Kidney capillary endothelial cell (primary cell): Measurements from ENCODE around the gene NDUFB10.
A peak's percentile ranks its signal among the peaks of the same experiment; 100 is the strongest.
"Not testable (repeated sequence)": the region's sequence is repeated elsewhere in the genome, so short reads cannot be mapped to it uniquely, and the experiment has no call there.

Experiments
- DNase-seq: peaks from one replicate; pipeline ENCODE4 v3.0.0-alpha.2; 2018; ENCODE audit warnings: low spot score

The NDUFB10 gene

DNA sequence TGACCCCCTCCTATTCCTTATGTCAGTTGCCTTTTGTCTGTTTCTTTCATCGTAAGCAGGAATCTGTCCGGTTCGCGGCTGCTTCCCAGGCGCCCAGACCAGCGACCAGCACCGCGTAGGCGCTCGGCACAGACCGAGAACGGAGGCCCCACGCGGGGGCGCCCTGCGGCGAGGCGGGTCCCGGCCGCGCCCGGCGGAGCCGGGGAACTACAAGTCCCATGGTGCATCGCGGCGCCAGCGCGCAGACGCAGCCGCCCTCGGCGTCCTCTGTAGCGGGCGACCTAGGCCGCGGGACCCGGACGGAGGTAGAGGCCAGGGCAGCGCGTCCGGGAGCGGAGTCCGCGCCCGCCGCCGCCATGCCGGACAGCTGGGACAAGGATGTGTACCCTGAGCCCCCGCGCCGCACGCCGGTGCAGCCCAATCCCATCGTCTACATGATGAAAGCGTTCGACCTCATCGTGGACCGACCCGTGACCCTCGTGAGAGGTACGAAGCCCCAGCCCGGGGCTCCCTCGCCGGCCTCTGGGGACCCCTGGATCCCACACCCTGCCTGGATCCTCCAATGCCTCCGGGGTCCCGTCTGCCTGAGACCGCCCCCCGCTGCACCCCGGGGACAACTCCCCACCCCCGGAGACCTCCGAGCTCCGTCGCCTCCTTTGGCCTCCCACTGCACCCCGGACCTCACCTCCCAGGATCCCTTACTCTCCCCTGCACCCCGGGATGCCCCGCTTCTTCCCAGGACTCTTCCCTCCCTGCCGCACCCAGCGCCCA lies at the start of gene NDUFB10:
Gene NDUFB10 (plus strand): TSS at position 270 of the 771 bp plus-strand sequence. CDS start 87 bp downstream, at position 357.
- DNase-seq: peak; percentile 89

DNA sequence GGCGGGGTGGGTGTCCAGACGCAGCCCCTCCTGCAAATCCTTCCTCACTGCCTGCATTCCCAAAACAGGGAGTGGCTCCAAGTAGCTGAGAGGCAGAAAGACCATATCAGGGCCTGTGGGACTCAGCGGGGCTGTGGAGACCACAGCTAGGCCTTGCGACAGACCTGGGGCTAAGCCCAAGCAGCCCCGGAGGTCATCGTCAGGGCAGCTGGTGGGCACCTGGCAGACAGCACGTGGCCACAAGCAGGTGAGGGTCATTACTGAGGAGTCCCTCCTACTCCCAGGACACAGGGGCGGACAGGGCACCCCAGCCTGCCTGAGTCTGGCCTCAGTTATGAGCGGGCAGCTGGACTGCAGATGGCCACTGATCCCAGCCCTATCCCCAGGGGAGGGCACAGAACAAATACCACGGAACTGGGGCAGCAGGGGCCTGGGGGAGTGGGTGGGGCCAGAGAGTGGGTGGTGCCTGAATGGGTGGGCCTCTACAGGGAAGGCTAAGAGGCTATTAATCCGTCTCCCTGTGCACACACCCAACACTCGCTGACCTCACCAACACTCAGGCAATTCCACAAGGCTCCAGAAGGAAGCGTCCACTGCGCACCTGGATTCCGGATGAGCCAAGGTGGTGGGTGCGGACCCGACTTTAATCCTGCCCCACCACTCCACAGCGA lies 49.6 kb upstream of the NDUFB10 start:
- no peak for DNase-seq

GRCh38 chr16:1911467-1912214 lies 47.7 kb upstream of the NDUFB10 start:
- no peak for DNase-seq

GRCh38 chr16:1912215-1912543 lies 47.2 kb upstream of the NDUFB10 start:
- no peak for DNase-seq

DNA sequence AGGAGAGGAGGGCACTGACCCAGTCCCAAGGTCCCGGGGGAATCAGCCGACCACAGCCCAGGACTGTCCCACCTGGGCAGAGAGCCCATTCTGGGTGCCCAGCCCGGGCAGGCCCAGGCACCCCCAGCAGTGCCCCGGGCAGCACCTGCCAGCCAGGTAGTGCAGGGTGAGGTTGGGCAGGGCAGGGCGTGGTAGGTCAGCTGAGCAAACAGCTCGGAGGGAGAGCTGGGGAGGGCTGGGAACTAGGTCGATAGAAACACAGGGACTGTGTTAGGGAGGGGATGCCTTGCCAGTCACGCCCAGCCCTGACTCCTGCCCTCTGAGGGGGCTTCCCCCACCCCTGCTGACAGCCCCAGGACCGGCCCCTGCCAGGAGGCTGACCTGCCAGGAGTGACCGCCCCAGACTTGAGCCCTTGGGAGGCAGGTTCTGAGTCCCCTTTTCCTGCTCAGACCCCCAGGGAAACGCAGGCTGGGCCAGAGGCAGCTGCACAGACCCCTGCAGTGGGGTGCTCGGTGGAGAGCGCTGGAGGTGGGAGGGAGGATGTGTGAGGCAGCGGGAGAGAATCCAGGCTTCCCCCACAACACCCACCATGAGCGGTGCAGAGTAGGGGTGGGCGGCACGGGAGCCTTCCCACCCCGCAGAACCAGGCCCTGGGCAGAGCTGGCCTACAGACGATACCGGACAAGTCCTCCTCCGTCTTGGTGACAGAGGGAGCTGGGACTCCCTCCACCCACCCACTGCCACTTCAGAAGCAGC lies 45.8 kb upstream of the NDUFB10 start:
- no peak for DNase-seq

GRCh38 chr16:1914084-1914608 lies 45.2 kb upstream of the NDUFB10 start:
- no peak for DNase-seq

DNA sequence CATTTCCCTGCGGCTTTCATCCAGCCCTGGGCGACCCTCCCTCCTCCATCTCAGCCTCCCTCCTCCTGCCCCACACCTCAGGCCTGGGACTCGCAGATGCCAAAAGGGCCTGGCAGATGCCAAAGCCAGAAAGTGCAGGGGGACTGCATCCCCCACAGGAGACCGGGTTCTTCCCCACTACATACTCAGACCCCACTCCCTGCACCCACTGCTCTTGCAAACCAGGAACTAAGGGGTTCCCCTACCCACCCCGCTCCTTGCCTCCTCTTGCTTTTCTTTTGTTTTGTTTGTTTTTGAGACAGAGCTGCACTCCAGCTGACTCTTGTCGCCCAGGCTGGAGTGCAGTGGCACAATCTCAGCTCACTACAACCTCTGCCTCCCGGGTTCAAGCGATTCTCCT lies 44.4 kb upstream of the NDUFB10 start:
- DNase-seq: no peak

DNA sequence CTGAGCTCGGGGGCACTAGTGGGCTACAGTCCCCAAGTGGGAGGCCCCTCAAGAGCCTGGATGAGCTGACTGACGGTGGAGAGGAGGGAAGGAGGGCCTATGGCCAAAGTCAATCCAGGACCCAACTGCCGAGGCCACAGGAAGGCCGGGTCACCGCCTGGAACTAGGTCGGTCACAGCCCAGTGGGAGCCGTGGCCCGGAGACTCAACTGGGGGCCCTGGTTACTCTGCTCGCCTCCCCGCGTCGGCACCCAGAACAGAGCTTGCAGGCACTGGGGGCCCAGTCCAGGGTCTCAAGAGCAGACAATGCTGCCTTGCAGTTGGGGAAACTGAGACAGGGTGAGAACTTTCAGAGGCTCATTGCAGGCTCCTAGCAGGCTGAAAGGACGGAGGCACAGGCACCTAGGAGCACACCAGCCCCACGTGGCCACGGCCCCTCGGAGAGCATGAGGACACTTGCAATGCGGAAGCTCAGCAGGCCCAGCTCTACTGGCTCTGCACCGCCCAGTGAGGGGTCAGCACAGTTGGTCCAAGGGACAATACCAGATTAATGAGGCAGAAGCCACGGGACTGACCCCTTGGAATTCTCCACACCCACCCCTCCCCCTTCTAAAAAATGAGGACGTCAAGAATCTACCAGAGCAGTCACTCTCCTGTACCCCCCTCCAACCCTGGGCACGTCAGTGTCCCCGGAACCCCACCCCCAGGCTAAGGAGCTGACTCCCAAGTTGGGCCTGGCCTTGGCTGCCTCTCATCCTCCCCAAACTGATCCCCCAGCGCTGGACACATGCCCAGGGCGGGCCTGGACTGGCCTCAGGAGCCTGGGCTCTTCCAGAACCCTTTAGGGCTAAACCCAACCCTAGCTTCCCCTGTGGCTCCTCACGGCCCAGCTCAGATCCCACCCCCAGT lies 43.4 kb upstream of the NDUFB10 start:
- no peak for DNase-seq

GRCh38 chr16:1916640-1916990 lies 42.7 kb upstream of the NDUFB10 start:
- DNase-seq: no peak

DNA sequence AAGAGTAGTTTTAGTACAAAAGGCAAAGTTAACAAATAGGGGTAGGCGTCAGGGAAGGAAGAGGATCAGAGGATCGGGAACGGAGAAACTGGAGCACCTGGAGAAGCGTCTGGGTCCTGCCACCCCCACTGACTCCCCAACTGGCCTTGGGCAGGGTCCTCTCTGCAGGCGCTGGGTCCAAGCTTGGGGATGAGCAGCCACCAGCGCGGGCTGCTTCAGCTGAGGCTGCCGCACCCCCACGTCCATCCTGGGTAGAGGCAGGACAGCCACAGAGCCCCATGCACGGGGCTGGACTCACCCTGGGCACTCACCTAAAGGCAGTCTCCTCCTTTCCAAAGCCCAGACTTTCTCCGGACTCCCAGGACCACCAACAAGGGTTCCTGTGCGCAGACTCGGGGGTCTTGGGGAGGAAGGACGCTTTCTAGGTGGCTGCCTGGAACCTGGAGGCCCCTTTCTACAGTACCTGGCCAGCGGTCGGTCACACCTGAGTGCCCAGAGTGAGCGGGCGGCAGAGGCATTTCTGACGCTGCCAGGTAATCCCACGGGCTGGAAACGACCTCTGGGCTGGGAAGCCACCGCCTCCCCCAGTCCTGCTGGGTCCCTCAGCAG lies 42.2 kb upstream of the NDUFB10 start:
- no peak for DNase-seq

- no peak for DNase-seq
These were observed 41.5 kb upstream of the NDUFB10 start for GRCh38 chr16:1917665-1918350.

DNA sequence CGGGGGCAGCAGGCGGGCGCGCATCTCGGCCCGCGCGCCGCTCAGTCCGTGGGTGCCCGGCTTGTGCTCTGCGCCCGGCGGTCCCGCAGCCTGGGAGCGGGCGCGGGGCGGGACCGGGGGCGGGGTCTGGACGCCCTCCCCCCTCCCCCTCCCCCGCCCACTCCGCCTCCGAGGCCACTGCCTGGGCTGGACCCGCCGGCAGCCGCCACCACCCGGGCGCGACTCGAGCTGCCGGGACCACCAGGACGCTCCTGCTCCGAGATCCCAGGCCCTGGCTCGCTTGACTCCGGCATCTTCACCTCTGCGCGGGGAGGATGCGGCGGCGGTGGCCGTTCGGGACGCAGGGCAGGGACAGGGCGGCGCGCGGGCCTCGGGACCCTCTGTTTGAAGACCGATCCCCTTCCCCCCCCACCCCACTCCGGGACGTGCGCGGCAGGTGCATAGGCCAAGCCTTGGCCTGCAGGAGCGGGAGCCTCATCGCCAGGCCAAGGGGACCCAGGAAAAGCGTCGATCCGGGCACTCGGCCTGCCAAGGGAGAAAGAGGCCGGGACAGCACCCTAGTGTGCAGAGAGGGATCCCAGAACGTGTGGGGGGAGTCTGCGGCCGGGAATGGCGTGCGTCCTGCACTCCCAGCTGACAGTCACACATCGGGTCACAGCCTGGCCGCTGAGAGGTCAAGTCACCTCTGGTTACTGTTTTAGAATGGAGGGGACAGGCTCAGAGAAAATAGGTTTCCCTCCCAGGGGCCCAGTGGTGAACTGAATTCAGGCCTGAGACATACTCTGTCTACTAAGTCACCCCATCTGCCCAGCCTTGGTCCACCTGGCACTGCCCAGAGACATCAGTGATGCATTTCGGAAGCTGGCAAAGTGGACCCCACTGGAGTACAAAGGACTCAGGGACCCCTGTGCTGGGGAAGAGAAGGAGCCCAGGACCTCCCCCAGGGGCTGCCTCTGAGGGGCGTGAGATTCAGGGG lies 40.7 kb upstream of the NDUFB10 start, which contains the start of gene HS3ST6:
Gene HS3ST6 (minus strand): TSS at position 65 of the 976 bp plus-strand sequence. CDS start 92 bp downstream, outside the sequence.
- DNase-seq: no peak

- DNase-seq: no peak
These were observed 39.9 kb upstream of the NDUFB10 start for GRCh38 chr16:1919327-1919998.

- not testable (repeated sequence) for DNase-seq
These were observed 39.2 kb upstream of the NDUFB10 start for GRCh38 chr16:1920122-1920521.

- DNase-seq: no peak
These were observed 38.6 kb upstream of the NDUFB10 start for GRCh38 chr16:1920727-1921171.

GRCh38 chr16:1922357-1922756 lies 37.0 kb upstream of the NDUFB10 start:
- no peak for DNase-seq

DNA sequence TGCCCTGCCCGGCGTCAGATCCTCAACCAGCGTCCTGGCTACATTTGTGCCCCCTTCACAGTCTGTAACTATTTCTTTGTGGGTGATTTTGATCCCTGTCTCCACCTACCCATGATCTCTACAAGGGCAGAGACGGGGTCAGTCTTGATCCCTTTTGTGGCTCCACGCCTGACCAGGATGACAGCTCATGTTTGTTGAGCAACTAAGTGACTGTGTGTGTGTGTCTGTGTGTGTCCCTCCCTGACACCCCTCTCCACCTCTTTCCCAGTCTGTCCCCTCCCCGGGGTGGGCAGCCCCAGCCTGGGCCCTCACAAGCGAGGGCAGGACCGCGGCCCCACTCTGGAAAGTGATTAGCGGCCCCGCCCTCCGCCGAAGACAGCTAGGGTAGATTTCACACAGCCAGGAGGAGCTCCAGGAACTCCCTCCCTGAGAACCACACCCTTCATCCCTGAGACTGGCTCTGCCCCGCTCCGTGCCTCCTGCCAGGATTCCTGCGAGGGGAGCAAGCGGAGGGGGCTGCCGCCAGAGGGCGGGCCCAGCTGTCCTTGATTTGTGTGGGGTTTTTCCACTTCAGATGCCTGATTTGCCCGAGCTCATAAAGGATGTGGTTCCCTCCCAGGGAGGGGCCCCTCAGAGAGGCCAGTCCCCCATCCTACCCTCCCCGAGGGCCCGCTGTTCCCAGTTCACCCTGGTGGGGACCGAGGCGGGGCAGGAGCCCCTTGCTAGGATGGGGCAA lies 35.9 kb upstream of the NDUFB10 start:
- DNase-seq: no peak
